OCI-LY3 (cell line): ENCODE data around the gene ZNF44.

Experiments
- H2AFZ ChIP-seq: fragments of 200-600, 300-600 bp; shearing (Covaris generic); 2 replicates; pipeline ENCODE4 v1.6.0; 2014; ENCODE audit warnings: antibody characterized with exemption, low read depth, low read length
- H3K27ac ChIP-seq: fragments of 200-600, 300-600 bp; sonication (generic); 2 replicates; pipeline ENCODE4 v1.5.1; 2014; ENCODE audit warnings: mild to moderate bottlenecking, low read length, moderate library complexity, mixed read lengths
- H3K27me3 ChIP-seq: fragments of 200-600, 300-600 bp; sonication (generic); 2 replicates; pipeline ENCODE4 v1.6.1; 2014; ENCODE audit warnings: low read depth, low read length, mixed read lengths
- H3K36me3 ChIP-seq: fragments of 200-600, 300-600 bp; sonication (generic); replicated peaks from 2 replicates; pipeline ENCODE3; 2014; ENCODE audit warnings: low read depth, low read length, mixed read lengths
- H3K4me1 ChIP-seq: fragments of 300-600, 200-600 bp; sonication (generic); 2 replicates; pipeline ENCODE4 v1.6.1; 2014; ENCODE audit warnings: low read length, mixed read lengths
- H3K4me2 ChIP-seq: fragments of 200-600, 300-600 bp; sonication (generic); 2 replicates; pipeline ENCODE4 v1.6.1; 2014; ENCODE audit warnings: low read length, mixed read lengths
- H3K4me3 ChIP-seq: fragments of 300-600, 200-600 bp; sonication (generic); 2 replicates; pipeline ENCODE4 v1.5.1; 2014; ENCODE audit warnings: antibody characterized with exemption, mild to moderate bottlenecking, low read length, moderate library complexity
- H3K79me2 ChIP-seq: fragments of 300-600, 200-600 bp; shearing (Covaris generic); 2 replicates; pipeline ENCODE4 v1.6.1; 2014; ENCODE audit warnings: mild to moderate bottlenecking, low read length, mixed read lengths
- H3K9ac ChIP-seq: fragments of 300-600, 200-600 bp; shearing (Covaris generic); 2 replicates; pipeline ENCODE4 v1.6.0; 2014; ENCODE audit warnings: mild to moderate bottlenecking, low read length, moderate library complexity
- H3K9me3 ChIP-seq: fragments of 200-600, 300-600 bp; shearing (Covaris generic); 2 replicates; pipeline ENCODE4 v1.6.1; 2014; ENCODE audit warnings: low read length, mixed read lengths; ENCODE audit not compliant: insufficient read depth
- H4K20me1 ChIP-seq: fragments of 200-600, 300-600 bp; sonication (generic); 2 replicates; pipeline ENCODE4 v1.6.1; 2016; ENCODE audit warnings: low read length, mixed read lengths; ENCODE audit not compliant: insufficient read depth
- CTCF ChIP-seq: fragments of 200-600, 300-600 bp; sonication (generic); IDR thresholded peaks from 2 replicates; pipeline ENCODE4 v1.5.1; 2014; ENCODE audit warnings: antibody characterized with exemption, low read length, low read depth
- EZH2phosphoT487 ChIP-seq: fragments of 200-600 bp; shearing (Covaris generic); IDR thresholded peaks from 2 replicates; pipeline ENCODE4 v1.6.1; 2018; ENCODE audit warnings: antibody characterized with exemption, mixed run types, low read depth

ZNF44 gene

GRCh38 chr19:12294249-12295158 is at the start of gene ZNF44:
ZNF44 (minus strand) TSS chr19:12294883; CDS start chr19:12294694, 189 bp downstream.
- peak within 1 kb of the TSS; percentile 79 for H3K9ac ChIP-seq
- H3K4me1 ChIP-seq, result peaks cover 11% of the 10 kb centered on the region

GRCh38 chr19:12333162-12334159 is 38.8 kb upstream of the ZNF44 start, which contains the start of gene ZNF563:
ZNF563 (minus strand) TSS chr19:12333633; CDS start chr19:12333482, 151 bp downstream.
- Histone ChIP-seq H4K20me1 (no peaks in the 10 kb centered on the region), H3K27ac (peak within 1 kb of the TSS; percentile 60), H3K27me3 (no peaks in the 10 kb centered on the region), H3K4me2 (peak within 1 kb of the TSS; percentile 91), H3K9me3 (no peaks in the 10 kb centered on the region), H3K79me2 (peaks cover 7% of the 10 kb centered on the region; the same call in 1 of the 2 replicates), H3K36me3 (no peaks in the 10 kb centered on the region), H2AFZ (peak within 1 kb of the TSS; percentile 97), H3K9ac (peak within 1 kb of the TSS; percentile 81), H3K4me1 (peaks cover 22% of the 10 kb centered on the region), H3K4me3 (peak within 1 kb of the TSS; percentile 81)
- TF ChIP-seq EZH2phosphoT487 (no peak), CTCF (no peak)

More at GRCh38 chr19:12294249-12295158, at the start of gene ZNF44:
- Histone ChIP-seq H3K9me3 (no peaks in the 10 kb centered on the region), H4K20me1 (peaks cover 6% of the 10 kb centered on the region; the same call in 1 of the 2 replicates), H3K27me3 (no peaks in the 10 kb centered on the region), H2AFZ (peak within 1 kb of the TSS; percentile 49; the same call in 1 of the 2 replicates), H3K4me2 (peak within 1 kb of the TSS; percentile 90), H3K36me3 (peaks cover 9% of the 10 kb centered on the region), H3K27ac (peak within 1 kb of the TSS; percentile 46), H3K79me2 (peaks cover 34% of the 10 kb centered on the region), H3K4me3 (peak within 1 kb of the TSS; percentile 80)
- no peak for TF ChIP-seq EZH2phosphoT487
- no peak for TF ChIP-seq CTCF

- Histone ChIP-seq H2AFZ (no peak overlapping the region), H4K20me1 (no peaks in the 10 kb centered on the region), H3K36me3 (peaks cover 3% of the 10 kb centered on the region), H3K27ac (no peak overlapping the region), H3K27me3 (no peaks in the 10 kb centered on the region), H3K4me1 (peaks cover 22% of the 10 kb centered on the region), H3K9ac (peak overlapping the region; percentile 17; the same call in 1 of the 2 replicates), H3K9me3 (no peaks in the 10 kb centered on the region), H3K4me3 (peak overlapping the region; percentile 81), H3K4me2 (peak overlapping the region; percentile 91), H3K79me2 (peaks cover 7% of the 10 kb centered on the region; the same call in 1 of the 2 replicates)
- TF ChIP-seq EZH2phosphoT487 (no peak), CTCF (no peak)
These were observed 36.7 kb upstream of the ZNF44 start for GRCh38 chr19:12331211-12331941.
